C4-2B (cell line): ENCODE results near the gene ZNF385D.

ENCODE experiments used
- ZFX ChIP-seq: fragments of 450-650 bp; IDR thresholded peaks from 2 replicates; pipeline ENCODE4 v1.6.1; 2017
- TF ChIP-seq, protein P1 (sequence below): fragments of 450-650 bp; conservative IDR thresholded peaks from 2 replicates; pipeline ENCODE4 v1.5.1; 2017; ENCODE audit warnings: mild to moderate bottlenecking

DNA sequence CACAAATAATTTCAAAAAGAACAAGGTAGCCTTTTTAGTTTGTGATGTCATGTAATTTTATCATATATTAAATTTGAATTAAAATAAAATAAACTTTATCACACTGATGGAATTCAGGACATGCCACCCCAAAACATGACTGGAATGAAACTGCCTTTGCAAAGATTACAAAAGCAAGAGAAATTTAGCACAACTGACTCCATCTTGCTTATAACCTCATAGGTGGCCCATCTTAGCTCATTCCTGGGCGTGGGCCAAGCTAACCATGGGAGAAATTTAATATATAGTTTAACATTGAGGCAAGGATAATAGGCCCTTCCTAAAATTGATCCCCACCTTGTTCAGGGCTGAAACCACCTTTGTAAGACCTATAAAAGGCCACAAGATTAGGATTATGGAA is 235.6 kb downstream of the ZNF385D start:
- TF ChIP-seq, protein P1, sequence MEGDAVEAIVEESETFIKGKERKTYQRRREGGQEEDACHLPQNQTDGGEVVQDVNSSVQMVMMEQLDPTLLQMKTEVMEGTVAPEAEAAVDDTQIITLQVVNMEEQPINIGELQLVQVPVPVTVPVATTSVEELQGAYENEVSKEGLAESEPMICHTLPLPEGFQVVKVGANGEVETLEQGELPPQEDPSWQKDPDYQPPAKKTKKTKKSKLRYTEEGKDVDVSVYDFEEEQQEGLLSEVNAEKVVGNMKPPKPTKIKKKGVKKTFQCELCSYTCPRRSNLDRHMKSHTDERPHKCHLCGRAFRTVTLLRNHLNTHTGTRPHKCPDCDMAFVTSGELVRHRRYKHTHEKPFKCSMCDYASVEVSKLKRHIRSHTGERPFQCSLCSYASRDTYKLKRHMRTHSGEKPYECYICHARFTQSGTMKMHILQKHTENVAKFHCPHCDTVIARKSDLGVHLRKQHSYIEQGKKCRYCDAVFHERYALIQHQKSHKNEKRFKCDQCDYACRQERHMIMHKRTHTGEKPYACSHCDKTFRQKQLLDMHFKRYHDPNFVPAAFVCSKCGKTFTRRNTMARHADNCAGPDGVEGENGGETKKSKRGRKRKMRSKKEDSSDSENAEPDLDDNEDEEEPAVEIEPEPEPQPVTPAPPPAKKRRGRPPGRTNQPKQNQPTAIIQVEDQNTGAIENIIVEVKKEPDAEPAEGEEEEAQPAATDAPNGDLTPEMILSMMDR: no peak
- no peak for TF ChIP-seq ZFX
